H54 (cell line): ENCODE results near the gene SSTR5.

ENCODE experiments used
- DNase-seq: peaks from one replicate; pipeline ENCODE4 v3.0.0; 2011; ENCODE audit warnings: low spot score, mixed read lengths; ENCODE audit not compliant: insufficient read length
- FAIRE-seq: peaks from 3 replicates; lab custom pipeline; 2011; peaks lifted over from hg19 to GRCh38; lab: Jason Lieb, UNC
- POLR2A ChIP-seq: IDR thresholded peaks from 2 replicates; pipeline ENCODE4 v1.6.1; 2011; ENCODE audit warnings: low read depth, mild to moderate bottlenecking, low read length

Gene SSTR5

GRCh38 chr16:1098266-1098991, 25.9 kb downstream of the SSTR5 start:
- no peak for TF ChIP-seq POLR2A
- FAIRE-seq (no peak), DNase-seq (no peak)

- DNase-seq = no peak
- TF ChIP-seq POLR2A = no peak
- FAIRE-seq = no peak
Observed at GRCh38 chr16:1099189-1100083, 26.9 kb downstream of the SSTR5 start.

- no peak for DNase-seq
- TF ChIP-seq POLR2A = no peak
- no peak for FAIRE-seq
Observed at GRCh38 chr16:1100084-1100800, 27.7 kb downstream of the SSTR5 start.

GRCh38 chr16:1101133-1101532, 28.6 kb downstream of the SSTR5 start:
- no peak for TF ChIP-seq POLR2A
- DNase-seq (no peak), FAIRE-seq (no peak)

- no peak for DNase-seq
- TF ChIP-seq POLR2A = no peak
Observed at GRCh38 chr16:1101573-1102332, 29.2 kb downstream of the SSTR5 start.

GRCh38 chr16:1102333-1102700, 29.8 kb downstream of the SSTR5 start:
- no peak for FAIRE-seq
- no peak for TF ChIP-seq POLR2A
- no peak for DNase-seq

More at GRCh38 chr16:1101573-1102332, 29.2 kb downstream of the SSTR5 start:
- no peak for FAIRE-seq

GRCh38 chr16:1102921-1103635, 30.5 kb downstream of the SSTR5 start:
- no peak; the same call in 1 of the 2 replicates for TF ChIP-seq POLR2A
- DNase-seq (peak; percentile 83), FAIRE-seq (no peak)

GRCh38 chr16:1103636-1103980, 31.1 kb downstream of the SSTR5 start:
- no peak for TF ChIP-seq POLR2A
- no peak for FAIRE-seq

GRCh38 chr16:1105888-1106620, 33.5 kb downstream of the SSTR5 start:
- TF ChIP-seq POLR2A = no peak
- DNase-seq = peak; percentile 97
- no peak for FAIRE-seq

More at GRCh38 chr16:1103636-1103980, 31.1 kb downstream of the SSTR5 start:
- DNase-seq = no peak

- TF ChIP-seq POLR2A = no peak
- FAIRE-seq (no peak), DNase-seq (no peak)
Observed at GRCh38 chr16:1106659-1107058, 34.1 kb downstream of the SSTR5 start.

- no peak for TF ChIP-seq POLR2A
- DNase-seq (no peak), FAIRE-seq (no peak)
Observed at GRCh38 chr16:1107141-1107540, 34.6 kb downstream of the SSTR5 start.

GRCh38 chr16:1107731-1108130, 35.2 kb downstream of the SSTR5 start:
- DNase-seq = no peak
- no peak for FAIRE-seq
- TF ChIP-seq POLR2A = no peak
